GM12875 (cell line): ENCODE data around the gene AAMDC.
"Not testable (repeated sequence)": the region's sequence is repeated elsewhere in the genome, so short reads cannot be mapped to it uniquely, and the experiment has no call there.

Experiments used
- H3K4me3 ChIP-seq: one replicate; pipeline ENCODE4 v1.5.1; 2011; ENCODE audit warnings: low read depth, low read length, control low read depth
- CTCF ChIP-seq: IDR thresholded peaks from 2 replicates; pipeline ENCODE4 v1.5.1; 2011; ENCODE audit warnings: low read depth, mild to moderate bottlenecking, control low read depth, inconsistent platforms, low read length, moderate library complexity, borderline replicate concordance; ENCODE audit not compliant: insufficient read depth

AAMDC gene

GRCh38 chr11:77819921-77820564 lies 901 bp upstream of the AAMDC start:
- H3K4me3 ChIP-seq = peak overlapping the region; percentile 93
- no peak for TF ChIP-seq CTCF

GRCh38 chr11:77821349-77821851 lies 456 bp downstream of the AAMDC start:
- H3K4me3 ChIP-seq = peak overlapping the region; percentile 93
- no peak for TF ChIP-seq CTCF

GRCh38 chr11:77822126-77822525 lies 1.2 kb downstream of the AAMDC start:
- not testable (repeated sequence) for H3K4me3 ChIP-seq

- no peak overlapping the region for H3K4me3 ChIP-seq
- no peak for TF ChIP-seq CTCF
Measured at GRCh38 chr11:77823775-77824174, 2.8 kb downstream of the AAMDC start.

- TF ChIP-seq CTCF = no peak
- no peak overlapping the region for H3K4me3 ChIP-seq
Measured at GRCh38 chr11:77828926-77829325, 8.0 kb downstream of the AAMDC start.

- H3K4me3 ChIP-seq = no peak overlapping the region
- TF ChIP-seq CTCF = no peak
Measured at GRCh38 chr11:77833302-77833701, 12.4 kb downstream of the AAMDC start.

GRCh38 chr11:77842441-77843121 lies 21.6 kb downstream of the AAMDC start:
- no peak for TF ChIP-seq CTCF
- no peak overlapping the region for H3K4me3 ChIP-seq

GRCh38 chr11:77843700-77844099 lies 22.8 kb downstream of the AAMDC start:
- H3K4me3 ChIP-seq = not testable (repeated sequence)
